Right atrium auricular region (tissue), 2 donors: ENCODE results near the gene ARMH4. TPM values are rescaled to one million over a fixed set of nuclear protein-coding genes. Genes with fewer than 3 reads are reported as not detected.
"Not testable (repeated sequence)": the region's sequence is repeated elsewhere in the genome, so short reads cannot be mapped to it uniquely, and the experiment has no call there.

Source experiments
- DNase-seq: peaks from one replicate; pipeline ENCODE4 v3.0.0-alpha.2; 2019; ENCODE audit warnings: low spot score
- H3K27ac ChIP-seq, 2 donors: fragments of 200-600 bp; sonication (generic); 1 replicate in 1 of 2; 2 replicates in 1 of 2; pipeline ENCODE4 v1.5.1; 2016 to 2019
- H3K27me3 ChIP-seq, 2 donors: fragments of 200-600 bp; sonication (generic); one replicate each; pipeline versions ENCODE4 v1.5.1 to v1.6.0; 2017 to 2019
- H3K36me3 ChIP-seq: fragments of 200-600 bp; sonication (generic); one replicate; pipeline ENCODE4 v1.5.1; 2016
- H3K4me1 ChIP-seq, 2 donors: fragments of 200-600 bp; sonication (generic); one replicate each; pipeline versions ENCODE4 v1.5.1 to v1.6.0; 2017 to 2019
- H3K4me3 ChIP-seq, 2 donors: fragments of 200-600 bp; sonication (generic); 1 replicate in 1 of 2; 2 replicates in 1 of 2; pipeline ENCODE4 v1.5.1; 2017 to 2019; ENCODE audit warnings: mild to moderate bottlenecking in 1 of 2, moderate library complexity in 1 of 2
- H3K9me3 ChIP-seq, 2 donors: fragments of 200-600 bp; sonication (generic); one replicate each; pipeline ENCODE4 v1.5.1; 2019
- total RNA-seq, 2 donors: library from RNA; depleted of rRNA; stranded (reverse); fragments of >200 nt; gene quantifications; one replicate each; pipeline ENCODE4 v1.1.0, GENCODE V29; 2016
- TF ChIP-seq, protein P1 (sequence below), 2 donors: fragments of 200-600 bp; sonication (generic); IDR thresholded peaks; one replicate each; pipeline ENCODE4 v1.5.1; 2019; ENCODE audit warnings: antibody characterized with exemption in 2 of 2

Gene ARMH4
- total RNA-seq, 2 donors from 2014 or later: 3.4 to 16.3 TPM

DNA sequence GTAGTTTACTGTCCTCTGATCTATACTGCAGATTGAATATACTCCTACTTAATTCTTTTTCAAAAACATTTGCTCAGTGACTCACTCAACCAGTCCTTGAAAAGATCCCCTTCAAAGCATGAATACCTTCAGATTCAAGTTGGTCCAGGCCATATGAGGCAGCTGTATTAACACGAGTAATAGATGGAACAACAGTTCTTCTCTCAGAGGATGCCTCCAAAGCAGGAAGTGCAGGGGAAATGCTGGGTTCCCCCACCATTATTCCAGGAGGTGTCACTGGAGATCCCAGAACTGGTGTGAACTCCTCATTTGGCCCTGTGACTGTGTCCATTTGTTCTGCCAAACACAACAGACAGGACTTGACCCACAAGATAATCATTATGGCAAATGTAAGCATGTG lies 20.6 kb downstream of the ARMH4 start:
- no peaks in the 10 kb centered on the region for H3K27me3 ChIP-seq
- no peak for DNase-seq
- H3K4me3 ChIP-seq: no peak overlapping the region
- no peaks in the 10 kb centered on the region for H3K36me3 ChIP-seq
- no peak overlapping the region for H3K27ac ChIP-seq
- H3K4me1 ChIP-seq: peaks cover 4 to 6% of the 10 kb centered on the region in 2 donors
- no peaks in the 10 kb centered on the region for H3K9me3 ChIP-seq
- TF ChIP-seq, protein P1, sequence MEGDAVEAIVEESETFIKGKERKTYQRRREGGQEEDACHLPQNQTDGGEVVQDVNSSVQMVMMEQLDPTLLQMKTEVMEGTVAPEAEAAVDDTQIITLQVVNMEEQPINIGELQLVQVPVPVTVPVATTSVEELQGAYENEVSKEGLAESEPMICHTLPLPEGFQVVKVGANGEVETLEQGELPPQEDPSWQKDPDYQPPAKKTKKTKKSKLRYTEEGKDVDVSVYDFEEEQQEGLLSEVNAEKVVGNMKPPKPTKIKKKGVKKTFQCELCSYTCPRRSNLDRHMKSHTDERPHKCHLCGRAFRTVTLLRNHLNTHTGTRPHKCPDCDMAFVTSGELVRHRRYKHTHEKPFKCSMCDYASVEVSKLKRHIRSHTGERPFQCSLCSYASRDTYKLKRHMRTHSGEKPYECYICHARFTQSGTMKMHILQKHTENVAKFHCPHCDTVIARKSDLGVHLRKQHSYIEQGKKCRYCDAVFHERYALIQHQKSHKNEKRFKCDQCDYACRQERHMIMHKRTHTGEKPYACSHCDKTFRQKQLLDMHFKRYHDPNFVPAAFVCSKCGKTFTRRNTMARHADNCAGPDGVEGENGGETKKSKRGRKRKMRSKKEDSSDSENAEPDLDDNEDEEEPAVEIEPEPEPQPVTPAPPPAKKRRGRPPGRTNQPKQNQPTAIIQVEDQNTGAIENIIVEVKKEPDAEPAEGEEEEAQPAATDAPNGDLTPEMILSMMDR (IDR thresholded peaks at IDR 0.05): peak in 1 of 2 donors; percentile 10

DNA sequence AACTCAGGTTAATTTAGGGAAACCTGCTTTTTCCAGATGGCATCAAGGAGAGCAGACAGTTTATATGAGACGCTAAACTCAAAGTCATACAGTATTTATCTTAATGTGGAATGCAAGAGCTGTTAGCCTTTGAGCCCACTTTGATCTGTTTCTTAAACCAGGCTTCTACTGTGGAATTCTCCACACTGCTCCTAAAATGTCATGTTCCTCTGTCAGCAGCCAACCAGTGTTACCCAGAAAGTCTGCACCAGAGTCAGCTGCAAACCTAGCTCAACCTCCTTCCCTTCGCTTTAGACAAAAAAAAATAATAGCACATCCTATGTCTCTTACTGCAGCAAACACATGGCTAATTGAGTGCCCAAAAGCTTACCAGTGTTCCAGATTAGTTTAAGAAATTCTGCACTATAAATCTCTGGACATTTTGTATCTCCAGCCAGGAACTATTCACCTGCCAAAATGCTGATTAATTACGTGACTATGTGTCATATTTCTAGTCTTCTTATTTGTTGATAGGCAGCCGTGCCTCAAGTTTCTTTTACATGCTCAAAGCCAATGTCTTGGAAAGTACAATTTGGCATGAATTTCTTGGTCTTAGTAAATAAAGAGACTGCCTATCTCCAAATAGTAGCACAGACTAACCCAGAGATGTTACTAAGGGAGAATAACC lies 21.8 kb downstream of the ARMH4 start:
- H3K4me3 ChIP-seq: no peak overlapping the region

DNA sequence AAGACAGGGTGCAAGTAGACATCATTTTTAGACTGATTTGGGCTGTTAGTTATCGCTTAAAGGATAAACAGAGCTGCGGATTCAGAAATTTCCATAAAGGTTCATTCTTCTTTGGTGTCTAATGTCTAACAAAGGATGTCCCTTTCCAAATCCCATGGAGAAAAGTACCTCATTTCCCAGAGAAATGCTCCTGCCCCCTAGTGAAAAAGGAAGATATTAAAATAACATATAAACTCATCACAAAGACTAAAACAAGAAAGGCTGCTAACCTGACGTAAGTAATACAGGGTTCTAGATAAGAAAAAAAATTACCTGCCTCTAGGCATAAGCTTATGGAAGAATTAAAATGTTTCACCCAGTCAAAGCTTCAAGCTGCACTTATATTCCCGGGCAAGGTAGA lies 22.8 kb downstream of the ARMH4 start:
- DNase-seq: no peak
- no peak overlapping the region for H3K27ac ChIP-seq
- H3K4me3 ChIP-seq: no peak overlapping the region
- peaks cover 4 to 6% of the 10 kb centered on the region in 2 donors for H3K4me1 ChIP-seq
- TF ChIP-seq, protein P1 (IDR thresholded peaks at IDR 0.05): no peak
- no peaks in the 10 kb centered on the region for H3K27me3 ChIP-seq
- no peaks in the 10 kb centered on the region for H3K36me3 ChIP-seq
- H3K9me3 ChIP-seq: no peaks in the 10 kb centered on the region

More for the DNA sequence above, 21.8 kb downstream of the ARMH4 start:
- Histone ChIP-seq H3K9me3 (no peaks in the 10 kb centered on the region), H3K27ac (no peak overlapping the region), H3K36me3 (no peaks in the 10 kb centered on the region), H3K27me3 (no peaks in the 10 kb centered on the region), H3K4me1 (peaks cover 4 to 6% of the 10 kb centered on the region in 2 donors)
- DNase-seq: no peak
- TF ChIP-seq, protein P1 (IDR thresholded peaks at IDR 0.05): no peak

DNA sequence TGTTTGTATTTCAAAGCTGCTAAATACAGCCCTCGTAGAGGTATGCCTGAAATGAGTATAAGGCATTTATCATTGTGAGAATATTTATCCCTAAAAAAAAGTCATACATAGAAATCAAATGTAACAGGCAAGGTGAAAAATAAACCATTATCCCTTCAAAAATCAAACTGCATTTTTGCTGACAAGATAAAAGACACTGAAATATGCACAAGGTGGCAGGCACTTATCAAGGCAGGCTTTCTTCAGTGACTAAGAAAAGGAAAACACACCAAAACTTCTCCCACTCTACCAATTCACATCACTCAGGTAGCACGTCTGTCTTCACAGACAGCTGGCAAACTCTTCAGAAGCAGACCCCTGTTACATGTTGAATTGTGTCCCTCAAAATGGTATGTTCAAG lies 23.6 kb downstream of the ARMH4 start:
- TF ChIP-seq, protein P1 (IDR thresholded peaks at IDR 0.05): no peak
- DNase-seq: no peak
- no peak overlapping the region for H3K27ac ChIP-seq
- H3K9me3 ChIP-seq: no peaks in the 10 kb centered on the region
- H3K4me1 ChIP-seq: peaks cover 4 to 6% of the 10 kb centered on the region in 2 donors
- no peaks in the 10 kb centered on the region for H3K36me3 ChIP-seq
- H3K27me3 ChIP-seq: no peaks in the 10 kb centered on the region
- H3K4me3 ChIP-seq: no peak overlapping the region

DNA sequence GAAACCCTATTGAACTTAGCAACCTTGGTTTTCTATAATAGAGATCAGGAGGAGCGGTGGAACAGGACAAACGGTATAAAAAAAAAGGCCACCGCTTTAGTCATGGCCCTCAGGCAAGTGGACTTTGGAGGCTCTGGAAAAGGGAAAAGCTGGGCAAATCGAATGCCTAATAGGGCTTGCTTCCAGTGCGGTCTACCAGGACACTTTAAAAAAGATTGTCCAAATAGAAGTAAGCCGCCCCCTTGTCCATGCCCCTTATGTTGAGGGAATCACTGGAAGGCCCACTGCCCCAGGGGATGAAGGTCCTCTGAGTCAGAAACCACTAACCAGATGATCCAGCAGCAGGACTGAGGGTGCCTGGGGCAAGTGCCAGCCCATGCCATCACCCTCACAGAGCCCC lies 29.5 kb downstream of the ARMH4 start:
- H3K27ac ChIP-seq, H3K4me1 ChIP-seq: not testable (repeated sequence)

DNA sequence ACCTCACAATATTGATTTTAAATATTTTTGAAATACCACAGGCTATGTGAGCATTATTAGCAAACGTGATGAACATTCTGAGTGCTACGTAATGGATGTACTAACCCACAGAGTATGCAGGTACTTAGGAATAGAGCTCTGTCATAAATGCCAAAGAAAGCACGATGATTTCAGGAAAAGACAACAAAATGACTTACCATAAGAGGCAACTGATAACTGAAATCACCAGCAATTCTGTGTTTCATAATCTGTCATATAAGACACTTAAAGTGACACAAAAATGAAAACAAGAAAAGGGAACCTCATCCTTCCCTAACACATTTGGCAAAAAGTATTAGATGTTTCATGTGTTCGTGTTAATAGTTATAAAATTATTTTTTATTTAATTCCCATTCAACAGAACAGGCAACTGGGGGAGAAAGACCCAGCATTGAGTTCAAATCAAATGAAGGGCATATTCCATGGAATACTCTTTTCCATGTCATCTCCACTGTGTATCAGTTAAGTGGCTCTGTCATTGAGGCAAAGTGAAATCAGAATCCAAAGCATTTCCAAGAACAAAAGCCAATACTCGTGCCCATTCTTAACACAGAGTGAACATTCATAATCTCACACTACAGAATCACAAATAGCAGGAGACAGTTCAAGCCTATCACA lies 30.4 kb downstream of the ARMH4 start:
- TF ChIP-seq, protein P1 (IDR thresholded peaks at IDR 0.05): no peak
- H3K36me3 ChIP-seq: no peaks in the 10 kb centered on the region
- H3K4me1 ChIP-seq: peaks cover 0 to 10% of the 10 kb centered on the region in 2 donors
- H3K4me3 ChIP-seq: no peak overlapping the region
- no peaks in the 10 kb centered on the region for H3K27me3 ChIP-seq
- H3K27ac ChIP-seq: no peak overlapping the region
- H3K9me3 ChIP-seq: no peaks in the 10 kb centered on the region
- no peak for DNase-seq

More for the DNA sequence above, 29.5 kb downstream of the ARMH4 start:
- DNase-seq, H3K36me3 ChIP-seq, H3K27me3 ChIP-seq, H3K4me3 ChIP-seq, H3K9me3 ChIP-seq: not testable (repeated sequence)
